IPS DF 6.9 (cell line): ENCODE results near the gene XXYLT1.
A peak's percentile ranks its signal among the peaks of the same experiment; 100 is the strongest.

ENCODE experiments used
- DNase-seq: peaks from one replicate; pipeline ENCODE4 v3.0.0-alpha.2; 2013; ENCODE audit warnings: low read depth, low spot score
- H3K27ac ChIP-seq: one replicate; pipeline ENCODE4 v1.5.1; 2013; ENCODE audit warnings: low read length, control low read depth
- H3K27me3 ChIP-seq: 2 replicates; pipeline ENCODE4 v1.6.1; 2013; ENCODE audit warnings: mild to moderate bottlenecking, low read length; ENCODE audit not compliant: control insufficient read depth, insufficient read depth
- H3K36me3 ChIP-seq: 2 replicates; pipeline ENCODE4 v1.6.1; 2013; ENCODE audit warnings: low read length; ENCODE audit not compliant: control insufficient read depth, insufficient read depth
- H3K4me1 ChIP-seq: 2 replicates; pipeline ENCODE4 v1.6.1; 2013; ENCODE audit warnings: low read length; ENCODE audit not compliant: control insufficient read depth, insufficient read depth
- H3K4me3 ChIP-seq: 2 replicates; pipeline ENCODE4 v1.5.1; 2013; ENCODE audit warnings: mild to moderate bottlenecking, low read length
- H3K9me3 ChIP-seq: 2 replicates; pipeline ENCODE4 v1.6.1; 2013; ENCODE audit warnings: low read length, inconsistent platforms; ENCODE audit not compliant: control insufficient read depth, insufficient read depth
- WGBS: extraction: QIAGEN DNeasy Blood & Tissue Kit; methylation state at CpG from one replicate; pipeline ENCODE4 v1.1.7; 2013; ENCODE audit warnings: mixed read lengths, missing lambda C conversion rate; ENCODE audit not compliant: insufficient read length, insufficient coverage; 5-methylcytosine and 5-hydroxymethylcytosine counted together

XXYLT1 gene

GRCh38 chr3:195267096-195267495, 3.9 kb downstream of the XXYLT1 start:
- no peaks in the 10 kb centered on the region for H3K27me3 ChIP-seq
- WGBS, result no CpG with 5 or more reads among the region's 3 CpGs
- no peak overlapping the region for H3K27ac ChIP-seq
- H3K4me1 ChIP-seq, result peaks cover 5% of the 10 kb centered on the region
- no peaks in the 10 kb centered on the region for H3K9me3 ChIP-seq
- peaks cover 3% of the 10 kb centered on the region; the same call in 1 of the 2 replicates for H3K36me3 ChIP-seq
- no peak overlapping the region for H3K4me3 ChIP-seq
- no peak for DNase-seq

- Histone ChIP-seq H3K27ac (no peak overlapping the region), H3K36me3 (peaks cover 3% of the 10 kb centered on the region; the same call in 1 of the 2 replicates), H3K9me3 (no peaks in the 10 kb centered on the region), H3K4me1 (peaks cover 5% of the 10 kb centered on the region), H3K27me3 (no peaks in the 10 kb centered on the region), H3K4me3 (no peak overlapping the region)
- DNase-seq, result no peak
- WGBS, result no CpG with 5 or more reads among the region's 5 CpGs
Observed at GRCh38 chr3:195266428-195266827, 4.5 kb downstream of the XXYLT1 start.

- Histone ChIP-seq H3K4me1 (peaks cover 5% of the 10 kb centered on the region), H3K4me3 (no peak overlapping the region), H3K9me3 (no peaks in the 10 kb centered on the region), H3K27me3 (no peaks in the 10 kb centered on the region), H3K27ac (no peak overlapping the region), H3K36me3 (peaks cover 3% of the 10 kb centered on the region; the same call in 1 of the 2 replicates)
- DNase-seq, result no peak
- WGBS, result no CpG with 5 or more reads among the region's 13 CpGs
Observed at GRCh38 chr3:195265363-195265976, 5.5 kb downstream of the XXYLT1 start.

- Histone ChIP-seq H3K27me3 (no peaks in the 10 kb centered on the region), H3K4me1 (peaks cover 3% of the 10 kb centered on the region), H3K4me3 (no peak overlapping the region), H3K9me3 (no peaks in the 10 kb centered on the region), H3K36me3 (peaks cover 3% of the 10 kb centered on the region; the same call in 1 of the 2 replicates), H3K27ac (no peak overlapping the region)
- no peak for DNase-seq
- no CpG with 5 or more reads among the region's 10 CpGs for WGBS
Observed at GRCh38 chr3:195263925-195264600, 6.9 kb downstream of the XXYLT1 start.

GRCh38 chr3:195263193-195263924, 7.6 kb downstream of the XXYLT1 start:
- Histone ChIP-seq H3K27ac (no peak overlapping the region), H3K4me3 (no peak overlapping the region), H3K4me1 (peaks cover 6% of the 10 kb centered on the region), H3K27me3 (no peaks in the 10 kb centered on the region), H3K9me3 (no peaks in the 10 kb centered on the region), H3K36me3 (peaks cover 3% of the 10 kb centered on the region; the same call in 1 of the 2 replicates)
- no peak for DNase-seq
- WGBS, result no CpG with 5 or more reads among the region's 11 CpGs

- no peak for DNase-seq
- WGBS, result no CpG with 5 or more reads among the region's 2 CpGs
- Histone ChIP-seq H3K36me3 (peaks cover 3% of the 10 kb centered on the region; the same call in 1 of the 2 replicates), H3K27me3 (no peaks in the 10 kb centered on the region), H3K4me1 (peaks cover 6% of the 10 kb centered on the region), H3K4me3 (no peak overlapping the region), H3K9me3 (no peaks in the 10 kb centered on the region), H3K27ac (no peak overlapping the region)
Observed at GRCh38 chr3:195261925-195262324, 9.0 kb downstream of the XXYLT1 start.

GRCh38 chr3:195260280-195260905, 10.6 kb downstream of the XXYLT1 start:
- Histone ChIP-seq H3K27me3 (no peaks in the 10 kb centered on the region), H3K9me3 (no peaks in the 10 kb centered on the region), H3K27ac (no peak overlapping the region), H3K36me3 (no peaks in the 10 kb centered on the region), H3K4me3 (peak overlapping the region; percentile 63; the same call in 1 of the 2 replicates), H3K4me1 (peaks cover 6% of the 10 kb centered on the region)
- WGBS, result no CpG with 5 or more reads among the region's 41 CpGs
- DNase-seq, result no peak

GRCh38 chr3:195259475-195260279, 11.3 kb downstream of the XXYLT1 start:
- DNase-seq, result no peak
- Histone ChIP-seq H3K4me3 (peak overlapping the region; percentile 63), H3K36me3 (no peaks in the 10 kb centered on the region), H3K27me3 (no peaks in the 10 kb centered on the region), H3K9me3 (no peaks in the 10 kb centered on the region), H3K27ac (no peak overlapping the region), H3K4me1 (peaks cover 9% of the 10 kb centered on the region)
- no CpG with 5 or more reads among the region's 82 CpGs for WGBS

- no peaks in the 10 kb centered on the region for H3K27me3 ChIP-seq
- no peaks in the 10 kb centered on the region for H3K36me3 ChIP-seq
- H3K4me3 ChIP-seq, result no peak overlapping the region
- H3K9me3 ChIP-seq, result no peaks in the 10 kb centered on the region
- WGBS, result no CpG with 5 or more reads among the region's 7 CpGs
- no peak overlapping the region for H3K27ac ChIP-seq
- peaks cover 12% of the 10 kb centered on the region for H3K4me1 ChIP-seq
- no peak for DNase-seq
Observed at GRCh38 chr3:195259154-195259474, 11.8 kb downstream of the XXYLT1 start.
